BLaER1 treated with 17β-estradiol and CSF1 and Interleukin-3, amounts not matched to agents 10 nM and 100 nM (cell line): Measurements from ENCODE around the gene CCL4.
"Not testable (repeated sequence)": the region's sequence is repeated elsewhere in the genome, so short reads cannot be mapped to it uniquely, and the experiment has no call there.

Source experiments
- H3K27ac ChIP-seq, 11 experiments: shearing (Covaris generic); formaldehyde crosslinking; 2 replicates each; pipeline ENCODE4 v1.8.1; 2022
- H3K27me3 ChIP-seq, 11 experiments: shearing (Covaris generic); formaldehyde crosslinking; 2 replicates each; pipeline ENCODE4 v1.8.1; 2022
- H3K36me3 ChIP-seq, 11 experiments: shearing (Covaris generic); formaldehyde crosslinking; 2 replicates each; pipeline ENCODE4 v1.8.1; 2022
- H3K4me1 ChIP-seq, 10 experiments: shearing (Covaris generic); formaldehyde crosslinking; 2 replicates each; pipeline ENCODE4 v1.8.1; 2022
- H3K4me2 ChIP-seq, 11 experiments: shearing (Covaris generic); formaldehyde crosslinking; 2 replicates each; pipeline ENCODE4 v1.8.1; 2022
- H3K4me3 ChIP-seq, 10 experiments: shearing (Covaris generic); formaldehyde crosslinking; 2 replicates each; pipeline ENCODE4 v1.8.1; 2022
- H3K9ac ChIP-seq, 11 experiments: shearing (Covaris generic); formaldehyde crosslinking; 2 replicates each; pipeline ENCODE4 v1.8.1; 2022
- H3K9me3 ChIP-seq, 11 experiments: shearing (Covaris generic); formaldehyde crosslinking; replicated peaks in 1 of 11; 2 replicates each; pipeline ENCODE4 v1.8.1; 2022
- H4K20me1 ChIP-seq, 11 experiments: shearing (Covaris generic); formaldehyde crosslinking; 2 replicates each; pipeline ENCODE4 v1.8.1; 2022
- Cebpa-rat ChIP-seq, 11 experiments: shearing (Covaris generic); IDR thresholded peaks; 2 replicates each; pipeline ENCODE4 v1.8.1; 2022

Gene CCL4

DNA sequence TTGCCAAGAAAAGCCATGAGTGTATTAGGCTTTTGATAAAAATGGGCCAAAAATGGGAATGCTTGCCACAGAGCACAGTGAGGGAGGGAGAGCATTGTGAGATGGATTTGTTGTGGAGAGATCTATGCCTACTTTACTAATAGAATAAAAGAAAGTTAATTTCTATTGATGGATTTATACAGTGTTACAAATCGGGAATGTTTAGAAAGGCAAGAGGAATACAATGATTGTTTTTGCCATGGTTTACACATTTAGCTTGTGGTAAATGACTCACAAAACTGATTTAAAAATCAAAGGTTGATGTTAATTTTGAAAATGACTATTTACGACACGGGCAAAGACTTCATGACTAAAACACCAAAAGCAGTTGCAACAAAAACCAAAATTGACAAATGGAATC lies 16.6 kb downstream of the CCL4 start:
- TF ChIP-seq Cebpa-rat (IDR thresholded peaks at IDR 0.05), result no peak
- Histone ChIP-seq H3K36me3 (peaks cover 0 to 6% (median 2%) of the 10 kb centered on the region in 11 experiments; a peak in 7 of 22 replicates), H3K4me1 (peaks cover 0 to 21% (median 0%) of the 10 kb centered on the region in 10 experiments; a peak in 4 of 20 replicates), H3K27ac (no peak overlapping the region), H3K4me3 (no peak overlapping the region), H3K4me2 (no peak overlapping the region), H3K9ac (no peak overlapping the region), H4K20me1 (no peaks in the 10 kb centered on the region), H3K9me3 (peaks cover 12 to 57% (median 23%) of the 10 kb centered on the region in 11 experiments), H3K27me3 (no peaks in the 10 kb centered on the region)

GRCh38 chr17:36121099-36121498 lies 17.5 kb downstream of the CCL4 start:
- H3K9me3 ChIP-seq, result peaks cover 21 to 66% (median 32%) of the 10 kb centered on the region in 11 experiments
- H3K36me3 ChIP-seq, result peaks cover 0 to 13% (median 6%) of the 10 kb centered on the region in 11 experiments; a peak in 8 of 22 replicates
- H3K4me3 ChIP-seq, H3K27me3 ChIP-seq, H4K20me1 ChIP-seq, H3K27ac ChIP-seq, H3K4me2 ChIP-seq, H3K9ac ChIP-seq: not testable (repeated sequence)
- H3K4me1 ChIP-seq, result peaks cover 0 to 21% (median 0%) of the 10 kb centered on the region in 10 experiments; a peak in 4 of 20 replicates

GRCh38 chr17:36123431-36123830 lies 19.8 kb downstream of the CCL4 start:
- H3K4me2 ChIP-seq, result no peak overlapping the region
- H4K20me1 ChIP-seq, result no peaks in the 10 kb centered on the region
- H3K36me3 ChIP-seq, result peaks cover 0 to 13% (median 8%) of the 10 kb centered on the region in 11 experiments; a peak in 8 of 22 replicates
- H3K27me3 ChIP-seq, result no peaks in the 10 kb centered on the region
- no peak overlapping the region for H3K9ac ChIP-seq
- no peak overlapping the region for H3K4me3 ChIP-seq
- peaks cover 0 to 21% (median 9%) of the 10 kb centered on the region in 10 experiments; a peak in 14 of 20 replicates for H3K4me1 ChIP-seq
- no peak overlapping the region for H3K27ac ChIP-seq
- no peak for TF ChIP-seq Cebpa-rat (IDR thresholded peaks at IDR 0.05)
- peaks cover 38 to 86% (median 51%) of the 10 kb centered on the region in 11 experiments for H3K9me3 ChIP-seq

GRCh38 chr17:36124879-36125824 lies 21.5 kb downstream of the CCL4 start:
- Histone ChIP-seq H3K4me2 (no peak overlapping the region), H3K4me3 (peak overlapping the region in 4 of 10 experiments; percentile 14 to 25 (median 16); a peak in 6 of 20 replicates), H3K4me1 (peaks cover 0 to 33% (median 10%) of the 10 kb centered on the region in 10 experiments; a peak in 14 of 20 replicates), H3K27me3 (no peaks in the 10 kb centered on the region), H3K36me3 (peaks cover 0 to 13% (median 8%) of the 10 kb centered on the region in 11 experiments; a peak in 8 of 22 replicates), H3K9ac (no peak overlapping the region), H3K27ac (no peak overlapping the region), H4K20me1 (no peaks in the 10 kb centered on the region), H3K9me3 (peaks cover 38 to 73% (median 45%) of the 10 kb centered on the region in 11 experiments)
- TF ChIP-seq Cebpa-rat (IDR thresholded peaks at IDR 0.05), result no peak

GRCh38 chr17:36127199-36127893 lies 23.7 kb downstream of the CCL4 start:
- Histone ChIP-seq H3K27ac (no peak overlapping the region), H4K20me1 (no peaks in the 10 kb centered on the region)

DNA sequence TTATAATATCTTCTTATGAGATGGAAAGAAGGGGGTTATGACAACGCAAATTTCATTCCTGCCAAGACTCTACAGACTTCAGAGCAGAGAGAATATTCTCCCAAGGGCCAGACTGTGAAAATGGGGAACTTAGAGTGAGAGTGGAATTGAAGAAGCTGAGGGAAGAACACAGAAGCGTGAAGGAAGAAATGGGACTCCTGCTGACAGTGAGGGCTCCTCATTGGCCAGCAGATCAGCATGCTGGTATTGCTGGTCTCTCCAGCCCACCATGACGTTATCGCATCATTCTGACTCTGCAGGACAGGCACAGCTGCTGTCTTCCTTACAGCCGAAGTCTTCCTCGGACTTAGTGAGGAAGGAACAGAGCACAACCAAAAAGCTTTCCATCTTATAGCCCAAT lies 24.3 kb downstream of the CCL4 start:
- H3K4me2 ChIP-seq, result peak overlapping the region in 3 of 11 experiments; percentile 52 to 78 (median 60); a peak in 6 of 22 replicates
- H3K27ac ChIP-seq, result no peak overlapping the region
- H3K4me1 ChIP-seq, result peaks cover 0 to 61% (median 26%) of the 10 kb centered on the region in 10 experiments; a peak in 15 of 20 replicates
- no peaks in the 10 kb centered on the region for H3K27me3 ChIP-seq
- peaks cover 0 to 13% (median 8%) of the 10 kb centered on the region in 11 experiments; a peak in 8 of 22 replicates for H3K36me3 ChIP-seq
- H3K9ac ChIP-seq, result no peak overlapping the region
- no peaks in the 10 kb centered on the region for H4K20me1 ChIP-seq
- no peak overlapping the region for H3K4me3 ChIP-seq
- TF ChIP-seq Cebpa-rat (IDR thresholded peaks at IDR 0.05), result no peak
- peaks cover 27 to 48% (median 42%) of the 10 kb centered on the region in 11 experiments for H3K9me3 ChIP-seq

More at GRCh38 chr17:36127199-36127893, 23.7 kb downstream of the CCL4 start:
- H3K4me1 ChIP-seq, result peaks cover 0 to 55% (median 22%) of the 10 kb centered on the region in 10 experiments; a peak in 15 of 20 replicates
- H3K4me2 ChIP-seq, result peak overlapping the region in 5 of 11 experiments; percentile 8 to 78 (median 52); a peak in 9 of 22 replicates
- TF ChIP-seq Cebpa-rat (IDR thresholded peaks at IDR 0.05), result no peak
- no peak overlapping the region for H3K9ac ChIP-seq
- peaks cover 27 to 51% (median 42%) of the 10 kb centered on the region in 11 experiments for H3K9me3 ChIP-seq
- no peaks in the 10 kb centered on the region for H3K27me3 ChIP-seq
- peaks cover 0 to 13% (median 8%) of the 10 kb centered on the region in 11 experiments; a peak in 8 of 22 replicates for H3K36me3 ChIP-seq
- no peak overlapping the region for H3K4me3 ChIP-seq

DNA sequence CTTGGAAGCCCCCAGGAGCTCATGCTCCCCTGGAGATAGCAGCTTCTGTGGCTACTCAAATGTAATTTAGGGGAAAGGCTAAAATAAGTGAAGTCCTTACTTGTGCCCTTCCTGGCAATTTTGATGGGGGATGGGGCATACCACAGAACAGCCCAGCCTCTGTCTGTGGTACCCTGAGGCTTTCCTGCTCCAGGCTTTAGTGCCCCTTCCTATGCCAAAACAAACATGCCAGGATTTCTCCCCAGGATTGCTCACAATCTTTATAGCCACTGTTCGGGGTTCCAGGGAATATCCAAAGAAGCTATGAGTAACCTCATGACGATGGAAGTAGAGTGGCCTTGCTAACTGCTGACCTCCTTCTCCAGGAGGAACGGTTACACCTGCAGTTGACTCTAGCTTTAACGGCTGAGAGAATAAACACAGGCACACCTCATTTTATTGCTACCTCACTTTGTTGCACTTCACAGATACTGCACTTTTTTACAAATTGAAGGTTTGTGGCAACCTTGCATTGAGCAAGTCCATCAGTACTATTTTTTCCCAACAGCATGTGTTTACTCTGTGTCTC lies 24.9 kb downstream of the CCL4 start:
- Histone ChIP-seq H3K36me3 (peaks cover 0 to 13% (median 8%) of the 10 kb centered on the region in 11 experiments; a peak in 8 of 22 replicates), H3K9ac (no peak overlapping the region), H3K27me3 (no peaks in the 10 kb centered on the region), H4K20me1 (no peaks in the 10 kb centered on the region), H3K4me1 (peaks cover 0 to 66% (median 26%) of the 10 kb centered on the region in 10 experiments; a peak in 15 of 20 replicates), H3K4me3 (no peak overlapping the region), H3K9me3 (peaks cover 27 to 46% (median 42%) of the 10 kb centered on the region in 11 experiments), H3K4me2 (peak overlapping the region in 3 of 11 experiments; percentile 52 to 78 (median 60); a peak in 6 of 22 replicates), H3K27ac (no peak overlapping the region)
- TF ChIP-seq Cebpa-rat (IDR thresholded peaks at IDR 0.05), result no peak

GRCh38 chr17:36129616-36130015 lies 26.0 kb downstream of the CCL4 start:
- Histone ChIP-seq H3K4me1 (peaks cover 0 to 78% (median 26%) of the 10 kb centered on the region in 10 experiments; a peak in 15 of 20 replicates), H3K4me3 (no peak overlapping the region), H3K27ac (no peak overlapping the region), H3K4me2 (peak overlapping the region in 3 of 11 experiments; percentile 60 to 78 (median 69); a peak in 5 of 22 replicates), H3K36me3 (peaks cover 0 to 13% (median 8%) of the 10 kb centered on the region in 11 experiments; a peak in 8 of 22 replicates), H3K9ac (no peak overlapping the region), H3K27me3 (no peaks in the 10 kb centered on the region), H4K20me1 (no peaks in the 10 kb centered on the region), H3K9me3 (peaks cover 26 to 35% (median 32%) of the 10 kb centered on the region in 11 experiments)
- no peak for TF ChIP-seq Cebpa-rat (IDR thresholded peaks at IDR 0.05)
